Muscle of back (tissue), 11 donors: ENCODE results near the gene BRI3BP. TPM values are rescaled to one million over a fixed set of nuclear protein-coding genes. Genes with fewer than 3 reads are reported as not detected.
"Not testable (repeated sequence)": the region's sequence is repeated elsewhere in the genome, so short reads cannot be mapped to it uniquely, and the experiment has no call there.

Experiments used
- DNase-seq, 3 donors: peaks; one replicate each; pipeline versions ENCODE4 v3.0.0 to v3.0.0-alpha.2; 2013
- polyA plus RNA-seq, 10 donors: library from polyadenylated mRNA; unstranded; fragments of 120-200 nt; gene quantifications; one replicate each; pipeline ENCODE4 v1.2.1, GENCODE V29; 2013; ENCODE audit not compliant: insufficient read length in 10 of 10

Gene BRI3BP
- polyA plus RNA-seq, 10 donors: 2.2 to 5.7 (median 3.3) TPM

DNA sequence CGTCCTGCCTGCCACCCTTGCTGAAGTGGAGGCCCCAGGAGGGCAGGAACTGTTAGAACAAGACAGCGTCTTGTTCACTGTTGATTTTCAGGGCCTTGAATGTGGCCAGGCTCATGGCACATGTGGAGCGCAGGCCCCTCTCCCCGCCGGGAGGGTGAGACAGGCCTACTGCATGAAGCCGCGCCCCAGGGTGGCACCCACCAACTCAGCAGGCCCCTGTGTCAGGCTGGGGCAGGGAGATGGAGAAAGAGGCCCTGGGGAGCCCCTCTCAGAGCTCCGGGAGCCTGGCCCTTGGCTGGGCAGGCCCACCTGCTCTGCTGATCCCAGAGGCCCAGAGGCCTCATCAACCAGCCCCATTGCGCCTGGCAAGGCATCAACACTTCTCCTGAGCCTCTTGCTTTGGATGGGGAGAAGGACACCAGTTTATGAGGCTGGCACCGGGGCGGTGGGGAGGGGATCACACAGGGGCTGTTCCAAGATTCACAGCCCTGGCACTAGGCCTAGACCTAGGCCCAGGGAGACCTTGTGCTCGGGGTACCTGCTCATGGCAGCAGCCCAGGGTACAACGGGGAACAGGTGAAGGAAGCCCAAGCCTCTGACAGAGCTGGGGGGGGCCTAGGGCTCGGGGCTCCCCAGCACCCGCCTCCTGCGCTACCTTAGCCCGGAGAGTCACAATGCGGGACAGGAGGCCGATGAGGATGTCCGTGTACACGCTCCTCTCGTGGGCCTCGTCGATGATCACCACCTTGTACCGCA, 22.6 kb upstream of the BRI3BP start:
- DNase-seq: no peak

DNA sequence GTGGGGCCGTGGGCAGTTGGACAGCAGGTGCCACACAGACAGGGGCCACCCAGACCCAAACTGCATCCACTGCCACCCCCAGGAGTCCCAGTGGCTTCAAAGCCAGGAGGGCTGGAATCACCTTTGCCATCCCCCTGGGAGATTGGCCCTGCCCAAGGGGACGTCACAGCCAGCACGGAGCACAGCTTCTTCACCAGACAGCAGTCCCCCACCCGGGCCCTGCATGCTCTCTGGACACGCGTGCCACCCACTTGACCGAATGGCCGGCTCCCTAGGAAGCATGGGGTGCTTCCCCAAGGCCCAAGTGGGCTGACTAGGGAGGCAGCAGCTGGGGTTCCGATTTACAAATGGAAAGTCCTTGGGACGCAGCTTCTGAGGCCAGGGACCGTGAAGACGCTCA, 21.8 kb upstream of the BRI3BP start:
- DNase-seq: no peak

DNA sequence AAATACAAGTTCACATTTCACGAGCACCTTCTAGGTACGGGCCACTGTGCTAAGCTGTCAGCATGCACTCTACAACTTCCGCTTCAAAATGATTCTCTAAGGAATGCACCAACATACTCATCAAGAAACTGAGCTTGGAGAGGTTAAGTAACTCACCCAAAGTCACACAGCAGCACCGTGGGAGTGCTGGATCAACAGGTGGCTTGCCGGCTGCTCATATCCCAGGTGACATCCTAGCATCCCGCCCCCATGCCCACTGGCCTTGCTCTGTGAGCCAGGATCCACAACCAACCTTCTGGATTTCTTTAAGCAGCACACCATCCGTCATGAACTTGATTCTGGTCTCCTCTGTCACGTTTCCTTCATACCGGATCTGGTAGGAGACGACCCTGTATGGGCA, 21.2 kb upstream of the BRI3BP start:
- DNase-seq: no peak

DNA sequence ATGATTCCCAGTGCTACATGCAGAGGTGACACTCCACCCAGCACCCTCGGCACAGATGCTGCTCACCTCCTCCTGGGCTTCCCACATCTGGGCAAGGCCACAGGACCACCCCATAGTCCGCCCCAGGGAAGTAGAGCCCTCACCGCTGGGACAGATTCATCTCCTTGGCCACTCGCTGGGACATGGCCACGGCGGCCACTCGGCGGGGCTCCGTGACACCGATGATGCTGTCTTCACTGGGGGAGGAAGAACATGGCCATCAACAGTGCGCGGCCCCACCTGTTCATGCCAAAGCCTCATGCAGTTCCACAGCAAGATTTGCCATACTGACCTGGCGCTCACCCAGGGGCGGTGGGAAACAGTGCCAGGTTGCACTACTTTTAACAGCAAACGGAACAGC, 18.2 kb upstream of the BRI3BP start:
- DNase-seq: no peak

DNA sequence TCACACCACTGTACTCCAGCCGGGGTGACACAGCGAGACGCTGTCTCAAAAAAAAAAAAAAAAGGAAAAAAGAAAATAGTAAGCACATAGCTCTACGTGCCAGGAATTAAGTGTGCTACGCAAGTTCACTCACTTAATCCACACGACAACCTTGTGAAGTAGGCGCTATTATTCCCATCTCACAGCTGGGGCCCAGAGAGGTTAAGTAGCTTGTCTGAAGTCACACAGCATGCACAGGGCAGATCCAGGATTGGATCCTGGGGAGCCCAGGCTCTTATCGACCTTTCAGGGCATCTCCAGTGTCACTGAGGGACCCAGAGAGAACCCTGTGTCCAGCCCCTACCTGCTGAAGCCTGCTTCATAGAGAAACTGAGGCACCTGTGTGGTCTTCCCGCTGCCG, 16.4 kb upstream of the BRI3BP start:
- no peak for DNase-seq

DNA sequence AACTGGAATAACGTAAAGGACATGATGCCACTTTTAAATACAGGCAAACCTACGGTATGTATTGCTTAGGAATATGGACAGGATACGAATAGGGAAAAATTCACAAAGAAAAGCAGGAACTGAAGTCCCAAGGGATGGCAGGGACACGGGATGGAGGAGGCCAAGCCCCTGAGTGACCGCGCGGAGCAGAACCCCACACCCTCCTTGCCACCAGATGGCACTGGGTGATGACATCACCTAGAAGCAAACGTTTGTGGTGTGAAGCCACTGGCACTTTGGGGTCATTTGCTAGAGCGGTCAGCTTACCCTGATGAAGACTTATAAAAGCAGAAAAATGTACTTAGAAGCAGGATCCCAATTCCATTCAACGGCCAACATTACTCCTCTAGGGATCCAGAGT, 13.9 kb upstream of the BRI3BP start:
- no peak for DNase-seq

DNA sequence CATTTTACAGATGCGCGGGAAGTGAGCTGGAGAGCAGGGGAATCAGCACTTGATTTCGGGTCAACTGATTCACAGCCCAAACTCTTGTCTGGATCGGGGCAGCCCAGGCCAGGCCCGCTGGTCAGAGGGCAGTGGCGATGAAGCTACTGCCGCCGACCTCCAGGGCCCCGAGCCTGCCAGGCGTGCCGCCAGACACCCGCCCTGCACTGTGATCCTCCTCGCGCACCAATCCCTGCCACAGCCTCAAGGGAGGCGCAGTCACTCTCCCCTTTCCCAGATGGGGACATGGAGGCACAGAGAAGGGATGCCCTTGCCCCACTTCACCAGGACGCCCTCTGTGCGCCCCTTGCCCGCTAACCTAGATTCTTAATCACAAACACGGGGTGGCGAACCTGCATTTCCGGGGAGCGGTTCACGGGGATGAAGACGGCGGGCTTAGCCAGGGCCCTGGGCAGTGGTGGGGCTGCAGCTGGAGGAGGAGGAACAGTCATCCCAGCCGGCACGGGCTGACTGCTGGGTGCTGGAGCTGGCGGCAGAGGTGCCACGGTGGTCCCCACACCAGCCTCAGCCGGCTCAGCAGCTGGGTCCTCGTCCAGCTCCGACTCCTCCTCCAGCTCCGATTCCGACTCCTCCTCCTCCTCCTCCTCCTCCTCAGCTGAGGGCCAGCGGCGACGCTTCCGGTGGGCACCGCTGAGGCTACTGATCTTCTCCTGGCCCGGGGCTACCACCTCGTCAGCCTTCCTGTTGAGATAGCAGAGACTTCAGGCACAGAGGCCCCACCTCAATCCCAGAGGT, 13.2 kb upstream of the BRI3BP start:
- no peak for DNase-seq

DNA sequence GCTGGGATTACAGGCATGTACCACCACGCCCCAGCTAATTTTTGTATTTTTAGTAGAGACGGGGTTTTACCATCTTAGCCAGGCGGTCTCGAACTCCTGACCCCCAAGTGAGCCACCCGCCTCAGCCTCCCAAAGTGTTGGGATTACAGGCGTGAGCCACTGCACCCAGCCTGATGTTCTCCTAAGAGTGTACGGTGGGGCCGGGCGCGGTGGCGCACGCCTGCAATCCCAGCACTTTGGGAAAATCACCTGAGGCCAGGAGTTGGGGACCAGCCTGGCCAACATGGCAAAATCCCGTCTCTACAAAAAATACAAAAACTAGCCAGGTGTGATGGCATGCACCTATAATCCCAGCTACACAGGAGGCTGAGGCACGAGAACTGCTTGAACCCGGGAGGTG, 6.6 kb upstream of the BRI3BP start:
- DNase-seq: not testable (repeated sequence)

DNA sequence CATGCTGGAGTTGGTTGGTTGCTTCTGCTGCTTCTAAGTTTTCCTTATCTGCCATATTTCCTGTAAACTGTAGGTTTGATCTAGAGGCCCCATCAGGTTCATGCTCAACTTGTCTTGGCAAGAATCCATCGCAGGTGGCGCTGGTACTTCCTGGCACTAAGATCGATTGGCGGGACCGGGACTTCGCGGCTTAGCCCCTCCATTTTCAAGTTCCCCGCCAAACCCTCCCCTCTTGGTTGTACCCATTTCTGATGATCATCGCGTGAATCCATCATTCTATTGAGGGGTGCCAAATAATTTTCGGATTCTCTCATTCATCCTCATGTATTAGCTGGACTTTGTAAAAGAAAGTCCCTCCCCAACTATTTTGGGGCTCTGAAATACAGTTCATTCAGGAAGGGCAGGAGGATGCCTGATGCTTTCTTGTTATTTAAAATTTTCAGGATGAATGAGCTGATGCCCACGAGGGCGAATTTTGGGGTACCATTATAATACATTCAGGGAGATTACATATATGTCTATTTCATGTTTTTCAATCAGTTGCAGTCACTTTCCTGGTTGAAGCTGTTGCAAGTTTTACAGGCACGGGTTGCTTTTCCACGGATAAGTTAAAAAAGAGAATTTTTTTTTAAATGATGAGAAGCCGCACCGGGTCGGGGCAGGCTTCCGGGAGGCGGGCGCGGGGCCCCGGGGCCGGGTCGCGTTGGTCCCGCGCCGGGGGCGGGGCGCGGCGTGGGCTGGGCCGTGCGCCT, 395 bp upstream of the BRI3BP start:
- DNase-seq: peak in 2 of 3 donors; percentile 39 to 58

DNA sequence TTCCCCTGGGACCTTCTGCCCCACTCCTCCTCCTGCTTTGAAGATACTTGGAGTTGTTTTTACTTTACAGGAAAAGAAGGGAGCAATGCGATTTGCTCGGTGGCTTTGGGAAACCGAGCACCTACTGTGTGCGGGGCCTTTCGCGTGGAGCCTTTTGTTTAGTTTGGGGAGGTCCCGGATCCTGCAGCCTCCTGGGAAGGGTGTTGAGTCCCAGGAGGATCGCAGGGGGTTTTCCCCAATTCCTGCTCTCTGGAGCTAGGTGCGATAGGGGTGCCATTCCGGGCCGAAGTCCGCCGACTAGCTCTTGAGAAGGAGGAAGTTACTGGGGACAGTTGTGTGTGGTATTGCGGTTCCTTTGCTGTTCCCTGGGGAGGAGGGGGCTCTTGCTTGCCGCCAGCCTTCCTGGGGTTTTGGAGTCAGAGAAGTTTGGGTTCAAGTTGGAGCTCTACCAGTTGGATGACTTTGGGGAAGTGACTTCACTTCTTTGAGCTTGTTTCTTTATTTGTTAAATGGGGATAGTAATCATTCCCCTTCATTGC, 1.1 kb downstream of the BRI3BP start:
- peak in 1 of 3 donors; percentile 26 for DNase-seq

DNA sequence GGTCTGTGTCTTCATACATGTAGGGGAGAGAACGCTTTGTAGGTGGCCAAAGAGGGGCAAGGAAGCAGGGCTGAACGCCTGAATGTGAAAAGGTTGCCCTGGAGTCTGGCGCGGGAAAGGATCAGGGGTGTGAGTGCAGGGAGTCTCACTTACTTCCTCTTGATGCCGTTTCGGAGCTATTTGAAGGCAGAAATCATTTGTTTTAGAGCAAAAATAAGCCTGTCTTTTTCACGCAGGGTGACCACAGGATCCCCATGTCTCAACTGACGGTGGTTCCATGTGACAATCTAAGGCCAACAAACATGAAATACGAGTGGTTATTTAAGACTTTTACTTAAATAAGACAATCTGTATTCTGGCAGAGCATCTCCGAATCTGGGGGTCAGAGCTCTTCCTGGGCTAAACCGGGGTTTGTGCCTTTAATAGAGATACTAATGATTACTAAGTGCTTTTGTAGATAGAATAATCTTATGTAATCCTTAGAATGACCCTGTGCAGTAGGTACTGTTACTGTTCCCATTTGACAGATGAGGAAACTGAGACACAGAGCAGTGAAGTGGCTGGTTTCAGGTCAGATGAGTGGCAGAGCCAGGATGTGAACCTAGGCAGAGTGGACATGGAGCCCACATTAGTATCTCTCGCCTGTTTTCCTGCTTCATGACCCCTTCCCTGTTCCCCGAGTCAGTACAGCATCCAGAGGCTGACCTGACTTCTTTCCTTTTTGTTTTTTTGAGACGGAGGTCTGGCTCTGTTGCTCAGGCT, 1.9 kb downstream of the BRI3BP start:
- DNase-seq: no peak

DNA sequence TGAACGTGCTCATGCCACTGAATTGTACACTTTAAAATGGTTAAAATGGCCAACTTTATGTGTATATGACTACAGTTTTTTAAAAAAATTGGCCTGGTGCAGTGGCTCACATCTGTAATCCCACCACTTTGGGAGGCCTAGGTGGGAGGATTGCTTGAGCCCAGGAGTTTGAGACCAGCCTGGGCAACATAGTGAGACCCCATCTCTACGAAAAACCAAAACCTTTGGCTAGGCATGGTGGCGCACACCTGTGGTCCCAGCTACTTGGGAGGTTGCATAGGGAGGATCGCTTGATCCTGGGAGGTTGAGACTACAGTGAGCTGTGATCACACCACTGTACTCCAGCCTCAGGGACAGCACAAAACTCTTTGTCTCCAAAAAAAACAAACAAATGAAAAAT, 5.3 kb downstream of the BRI3BP start:
- DNase-seq: no peak

DNA sequence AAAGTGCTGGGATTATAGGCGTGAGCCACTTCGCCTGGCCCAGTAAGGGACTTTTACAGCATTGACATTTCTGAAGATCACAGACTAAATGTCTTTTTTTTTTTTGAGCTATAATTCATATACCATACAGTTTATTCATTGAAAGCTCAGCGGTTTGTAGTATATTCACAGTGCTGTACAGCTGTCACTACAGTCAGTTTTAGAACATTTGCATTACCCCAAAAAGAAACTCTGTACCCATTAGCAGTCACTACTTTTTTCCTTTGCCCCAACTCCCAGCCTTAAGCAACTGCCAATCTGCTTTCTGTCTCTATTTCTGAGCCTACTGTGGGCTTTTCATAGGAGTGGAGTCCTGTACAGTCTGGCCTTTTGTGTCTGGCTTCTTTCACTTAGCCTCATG, 8.2 kb downstream of the BRI3BP start:
- DNase-seq: no peak

DNA sequence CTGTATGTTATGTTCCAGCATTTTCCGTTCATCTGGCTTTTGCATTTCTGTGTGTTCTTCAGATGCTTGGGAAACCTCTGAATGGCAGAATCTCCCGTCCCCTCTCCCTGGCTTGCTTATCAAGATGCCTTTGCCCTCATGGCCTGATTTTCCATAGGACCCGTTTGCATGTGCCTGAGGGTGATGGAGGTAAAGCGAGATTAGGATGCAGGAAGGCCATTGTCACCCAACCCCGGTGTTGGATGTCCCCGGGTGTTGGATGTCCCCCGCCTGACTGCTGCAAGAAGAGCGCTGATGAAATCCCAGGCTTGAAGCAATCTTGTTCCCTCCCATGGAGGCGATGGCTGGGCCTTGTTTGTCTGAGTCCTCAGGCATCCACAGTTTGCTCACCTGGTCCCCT, 9.6 kb downstream of the BRI3BP start:
- DNase-seq: no peak

DNA sequence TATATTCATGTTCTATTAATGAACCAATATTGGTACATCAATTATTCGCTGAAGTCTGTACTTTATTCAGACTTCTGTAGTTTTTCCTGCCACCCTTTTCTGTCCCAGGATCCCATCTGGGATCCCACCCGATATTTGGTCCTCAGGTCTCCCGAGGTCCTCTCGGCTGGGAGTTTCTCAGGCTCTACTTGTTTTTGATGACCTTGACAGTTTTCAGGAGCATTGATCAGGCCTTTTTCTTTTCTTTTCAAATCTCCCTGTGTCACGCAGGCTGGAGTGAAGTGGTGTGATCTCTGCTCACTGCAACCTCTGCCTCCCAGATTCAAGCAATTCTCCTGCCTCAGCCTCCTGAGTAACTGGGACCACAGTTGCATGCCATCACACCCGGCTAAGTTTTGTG, 11.2 kb downstream of the BRI3BP start:
- no peak for DNase-seq

DNA sequence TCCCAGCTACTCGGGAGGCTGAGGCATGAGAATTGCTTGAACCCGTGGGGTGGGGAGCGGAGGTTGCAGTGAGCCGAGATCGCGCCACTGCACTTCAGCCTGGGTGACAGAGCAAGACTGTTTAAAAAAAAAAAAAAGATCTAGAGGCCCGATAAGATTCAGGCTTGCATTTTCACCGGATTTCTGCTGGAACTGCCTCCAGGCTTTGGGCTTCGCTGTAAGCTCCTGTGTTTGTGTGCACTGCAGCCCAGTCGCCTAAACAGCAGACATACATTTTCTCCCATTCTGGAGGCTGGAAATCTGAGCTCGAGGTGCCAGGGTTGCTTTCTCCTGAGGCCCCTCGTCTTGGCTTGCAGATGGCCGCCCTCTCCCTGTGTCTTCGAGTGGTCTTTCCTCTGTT, 12.2 kb downstream of the BRI3BP start:
- no peak for DNase-seq

DNA sequence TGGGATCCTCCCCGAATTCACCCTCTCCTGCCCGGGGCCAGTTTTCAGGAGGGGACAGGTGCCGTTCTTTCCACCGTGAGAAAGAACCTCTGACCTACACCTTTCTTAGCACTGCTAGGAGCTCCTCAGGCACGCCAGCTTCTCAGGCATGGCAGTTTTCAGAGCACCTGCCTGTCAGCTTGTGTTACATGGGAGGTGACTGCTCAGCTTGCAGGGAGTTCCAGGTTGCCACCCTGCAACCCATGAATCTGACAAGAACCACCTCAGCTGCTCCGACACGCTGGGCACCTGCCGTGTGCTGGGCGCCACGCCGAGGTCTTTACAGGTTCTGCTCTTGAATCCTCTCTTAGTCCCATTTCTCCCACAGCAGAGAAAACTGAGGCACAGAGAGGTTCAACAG, 12.9 kb downstream of the BRI3BP start:
- no peak for DNase-seq

DNA sequence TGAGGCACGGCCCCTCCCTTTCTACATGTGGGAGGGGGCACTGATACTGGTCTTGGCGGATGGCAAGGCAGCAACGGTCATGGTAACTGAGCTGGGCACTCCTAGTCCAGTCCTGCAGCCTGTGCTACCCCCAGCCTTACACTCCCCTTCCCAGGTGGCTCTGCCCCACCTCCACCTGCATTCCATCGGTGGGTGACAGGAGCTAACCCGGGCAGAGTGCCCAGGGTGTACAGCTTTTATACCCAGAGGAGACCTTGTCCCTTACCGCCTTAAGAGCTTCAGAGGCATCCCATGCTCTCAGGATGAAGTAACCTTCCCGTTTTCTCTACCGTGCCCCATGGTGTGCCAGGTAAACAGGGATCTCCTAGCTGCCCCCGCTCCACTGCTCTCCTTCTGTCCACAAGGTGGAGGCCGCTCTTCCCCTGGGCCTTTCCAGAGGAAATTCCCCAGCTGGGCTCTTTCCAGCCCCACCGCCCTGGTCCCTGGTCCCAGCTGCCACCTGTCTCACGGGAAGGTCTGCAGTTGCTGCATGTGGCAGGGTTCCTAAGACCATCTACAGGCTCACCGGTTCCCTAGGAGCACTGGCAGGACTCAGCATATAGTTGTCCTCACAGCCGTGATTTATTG, 20.5 kb downstream of the BRI3BP start:
- DNase-seq: peak in 1 of 3 donors; percentile 14

DNA sequence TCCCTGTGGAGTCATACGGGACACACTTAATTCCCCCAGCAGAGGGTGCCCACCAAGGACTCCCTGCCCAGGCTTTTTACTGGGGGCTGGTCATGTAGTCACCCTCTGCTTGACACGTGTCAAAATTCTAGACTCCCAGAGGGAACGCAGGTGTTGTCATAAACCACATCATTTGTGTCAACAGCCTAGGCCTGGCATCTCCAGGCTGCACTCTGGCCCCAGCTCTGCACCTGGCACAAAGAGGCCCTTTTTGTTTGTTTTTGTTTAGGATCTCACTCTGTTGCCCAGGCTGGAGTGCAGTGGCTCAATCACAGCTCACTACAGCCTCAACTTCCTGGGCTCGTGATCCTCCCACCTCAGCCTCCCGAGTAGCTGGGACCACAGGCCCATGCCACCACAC, 21.1 kb downstream of the BRI3BP start:
- DNase-seq: no peak

DNA sequence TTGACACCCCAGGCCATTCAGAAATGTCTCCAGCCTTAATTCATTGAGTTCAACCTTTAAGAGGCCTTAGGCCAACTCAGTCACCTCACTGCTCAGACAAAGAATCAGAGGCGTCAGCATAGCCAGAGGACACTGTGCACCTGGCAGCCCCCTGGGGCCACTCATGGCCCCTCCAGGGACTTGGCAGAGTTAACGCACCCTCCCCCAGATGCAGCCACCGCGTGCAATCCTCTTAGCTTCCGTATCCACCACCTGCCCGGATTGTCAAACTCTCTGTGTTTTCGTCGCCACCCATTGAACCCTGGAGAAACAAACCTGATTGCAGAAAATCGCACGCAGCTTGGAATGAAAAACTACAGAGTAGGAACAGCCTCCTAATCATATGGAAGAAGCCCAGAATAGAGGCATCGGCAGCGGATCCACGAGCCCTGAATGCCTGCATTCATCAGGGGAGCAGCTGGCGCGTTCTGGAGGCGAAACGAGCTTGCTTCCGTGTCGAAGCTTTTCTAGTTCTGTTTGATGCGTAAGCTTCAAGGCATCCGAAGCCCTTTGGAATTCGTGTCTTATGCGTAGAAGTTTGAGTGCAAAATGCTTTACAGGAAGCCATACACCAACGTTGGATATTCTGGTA, 22.4 kb downstream of the BRI3BP start:
- no peak for DNase-seq

DNA sequence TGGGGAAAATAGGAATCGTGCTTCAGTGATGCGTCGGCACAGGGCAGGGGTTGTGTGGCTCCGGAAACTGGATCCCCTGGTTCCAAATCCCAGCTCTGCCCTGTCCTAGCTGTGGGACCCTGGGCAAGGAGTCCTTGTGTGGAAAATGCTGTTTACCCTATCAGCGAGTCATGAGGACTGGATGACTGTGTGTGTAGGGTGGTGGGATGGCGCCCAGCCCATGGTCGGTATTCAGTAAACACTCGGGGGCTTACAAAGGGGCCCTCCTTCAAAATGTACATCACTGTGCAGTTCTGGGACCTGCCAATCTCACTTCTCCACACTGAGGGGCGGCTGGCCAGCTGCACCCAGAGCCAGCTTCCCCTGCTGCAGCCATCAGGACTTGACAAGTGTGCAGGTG, 24.4 kb downstream of the BRI3BP start:
- no peak for DNase-seq
